Activated CD8-positive, alpha-beta memory T cell treated with anti-CD3 and anti-CD28 coated beads, Interleukin-2, amount 10 ng/mL, durations not matched to agents 7 days and 5 days (primary cell): Measurements from ENCODE around the gene SIRPD. TPM values are rescaled to one million over a fixed set of nuclear protein-coding genes. Genes with fewer than 3 reads are reported as not detected.
"Not testable (repeated sequence)": the region's sequence is repeated elsewhere in the genome, so short reads cannot be mapped to it uniquely, and the experiment has no call there.

Experiments used
- ATAC-seq: fragments of 150-1000 bp; cut with Tn5 transposase; one replicate; pipeline ENCODE4 v1.10.0; 2021; ENCODE audit warnings: moderate library complexity
- CTCF ChIA-PET: fragments of 350-600 bp; sonication (Branson Sonifier 250); formaldehyde crosslinking; loops from one replicate; lab custom pipeline; 2021; ENCODE audit warnings: antibody characterized with exemption; lab: Charles Lee
- DNase-seq: peaks from one replicate; pipeline ENCODE4 v3.0.0-alpha.2; 2020
- H3K27ac Mint-ChIP-seq: one replicate; pipeline ENCODE4 v1.8.0; 2021; ENCODE audit warnings: mild to moderate bottlenecking, mixed read lengths
- H3K27me3 Mint-ChIP-seq: one replicate; pipeline ENCODE4 v1.8.0; 2021; ENCODE audit warnings: mixed read lengths
- H3K36me3 Mint-ChIP-seq: one replicate; pipeline ENCODE4 v1.8.0; 2021; ENCODE audit warnings: mild to moderate bottlenecking, mixed read lengths
- H3K4me1 Mint-ChIP-seq: one replicate; pipeline ENCODE4 v1.8.0; 2021; ENCODE audit warnings: mixed read lengths
- H3K4me3 Mint-ChIP-seq: one replicate; pipeline ENCODE4 v1.8.0; 2021; ENCODE audit warnings: mild to moderate bottlenecking, moderate library complexity, mixed read lengths
- H3K9me3 Mint-ChIP-seq: one replicate; pipeline ENCODE4 v1.8.0; 2022; ENCODE audit warnings: low read depth, mixed read lengths
- total RNA-seq, 2 experiments: library from RNA; stranded (reverse); gene quantifications; one replicate each; pipeline ENCODE4 v1.2.3, GENCODE V29; 2021

Gene SIRPD
- under 1 TPM in 1 of 2 experiments, not detected in 1; 0.19 TPM for total RNA-seq

DNA sequence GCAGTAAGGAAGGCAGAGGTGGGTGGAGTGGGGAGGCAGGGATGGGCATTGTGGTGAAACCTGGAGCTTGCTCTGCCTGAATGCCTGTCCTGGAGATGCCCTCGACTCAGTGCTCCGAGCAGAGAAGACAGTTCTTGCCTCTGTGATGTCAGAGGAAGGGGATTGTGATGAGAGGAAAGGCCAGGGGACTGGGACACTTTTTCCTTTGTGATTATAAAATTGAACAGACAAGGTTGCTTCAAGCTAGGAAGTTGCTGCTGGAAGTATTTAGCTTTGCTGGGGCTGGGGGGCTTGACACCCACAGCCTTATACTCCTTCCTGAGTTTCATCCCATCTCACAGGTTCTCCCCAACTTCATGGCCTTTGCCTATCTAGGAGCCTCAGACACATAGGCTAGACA, at the start of gene SIRPD:
TSS of gene SIRPD (minus strand) at position 101 of the 400 bp plus-strand sequence. CDS start at position 49, 52 bp downstream.
- H3K9me3 Mint-ChIP-seq: peaks cover 4% of the 10 kb centered on the region
- peaks cover 2% of the 10 kb centered on the region for H3K4me1 Mint-ChIP-seq
- H3K27me3 Mint-ChIP-seq: no peaks in the 10 kb centered on the region
- CTCF ChIA-PET: interaction anchor here (3.1 kb wide), 1 partner anchor 176 kb away, joined by 16 read pairs; no protein-coding TSS in a partner anchor
- DNase-seq: no peak
- no peak for ATAC-seq
- H3K27ac Mint-ChIP-seq: no peak within 1 kb of the TSS
- H3K4me3 Mint-ChIP-seq: no peak within 1 kb of the TSS
- H3K36me3 Mint-ChIP-seq: peaks cover 7% of the 10 kb centered on the region

DNA sequence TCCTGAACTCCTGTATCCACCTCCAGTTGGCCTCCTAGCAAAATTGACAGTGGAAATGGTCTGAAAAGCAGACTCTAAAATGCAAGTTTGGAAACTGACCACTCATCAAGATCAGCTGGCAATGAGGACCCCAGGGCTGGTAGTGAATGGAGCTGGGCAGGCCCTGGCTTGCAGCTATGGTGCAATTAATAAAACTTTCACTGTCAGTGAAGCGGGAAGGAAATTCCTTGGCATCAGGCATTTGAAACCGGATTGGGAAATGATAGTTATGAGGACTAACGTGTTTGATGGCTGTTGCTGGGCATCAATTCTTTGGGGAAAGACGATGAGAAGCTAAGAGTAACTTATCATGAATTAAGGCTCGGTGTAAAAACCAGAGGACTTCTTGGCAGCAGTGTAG, 43.2 kb upstream of the SIRPD start:
- CTCF ChIA-PET: interaction anchor here (1.0 kb wide), 1 partner anchor 176 kb away, joined by 3 read pairs; no protein-coding TSS in a partner anchor
- H3K27me3 Mint-ChIP-seq: no peaks in the 10 kb centered on the region
- ATAC-seq (no peak), DNase-seq (no peak)
- H3K4me1 Mint-ChIP-seq: no peaks in the 10 kb centered on the region
- H3K27ac Mint-ChIP-seq: no peak overlapping the region
- no peak overlapping the region for H3K4me3 Mint-ChIP-seq
- H3K36me3 Mint-ChIP-seq: peaks cover 2% of the 10 kb centered on the region
- H3K9me3 Mint-ChIP-seq: no peaks in the 10 kb centered on the region

DNA sequence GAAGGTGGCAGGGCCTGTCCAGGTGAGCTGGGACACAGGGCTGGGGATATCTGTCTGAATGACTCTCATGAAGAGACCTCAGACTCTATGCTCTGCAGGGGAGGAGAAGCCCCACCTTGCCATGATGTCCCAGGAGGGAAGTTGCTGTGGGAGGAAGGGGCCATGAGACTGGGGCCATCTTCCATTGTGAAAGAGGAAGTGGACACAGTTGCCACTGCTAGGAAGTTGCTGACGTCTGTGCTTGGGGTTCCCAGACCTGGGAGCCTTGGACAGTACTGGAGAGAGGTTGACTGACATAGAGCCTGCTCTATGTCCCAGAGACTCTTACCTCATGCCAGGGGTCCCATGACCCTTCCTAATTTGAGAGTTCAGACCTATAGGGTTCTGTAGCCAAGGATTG, 37.8 kb upstream of the SIRPD start:
- DNase-seq (no peak), ATAC-seq (no peak)
- peaks cover 3% of the 10 kb centered on the region for H3K4me1 Mint-ChIP-seq
- H3K4me3 Mint-ChIP-seq: no peak overlapping the region
- no peak overlapping the region for H3K27ac Mint-ChIP-seq
- H3K27me3 Mint-ChIP-seq: no peaks in the 10 kb centered on the region
- H3K36me3 Mint-ChIP-seq: peaks cover 5% of the 10 kb centered on the region
- no peaks in the 10 kb centered on the region for H3K9me3 Mint-ChIP-seq
- CTCF ChIA-PET: no interaction called here

DNA sequence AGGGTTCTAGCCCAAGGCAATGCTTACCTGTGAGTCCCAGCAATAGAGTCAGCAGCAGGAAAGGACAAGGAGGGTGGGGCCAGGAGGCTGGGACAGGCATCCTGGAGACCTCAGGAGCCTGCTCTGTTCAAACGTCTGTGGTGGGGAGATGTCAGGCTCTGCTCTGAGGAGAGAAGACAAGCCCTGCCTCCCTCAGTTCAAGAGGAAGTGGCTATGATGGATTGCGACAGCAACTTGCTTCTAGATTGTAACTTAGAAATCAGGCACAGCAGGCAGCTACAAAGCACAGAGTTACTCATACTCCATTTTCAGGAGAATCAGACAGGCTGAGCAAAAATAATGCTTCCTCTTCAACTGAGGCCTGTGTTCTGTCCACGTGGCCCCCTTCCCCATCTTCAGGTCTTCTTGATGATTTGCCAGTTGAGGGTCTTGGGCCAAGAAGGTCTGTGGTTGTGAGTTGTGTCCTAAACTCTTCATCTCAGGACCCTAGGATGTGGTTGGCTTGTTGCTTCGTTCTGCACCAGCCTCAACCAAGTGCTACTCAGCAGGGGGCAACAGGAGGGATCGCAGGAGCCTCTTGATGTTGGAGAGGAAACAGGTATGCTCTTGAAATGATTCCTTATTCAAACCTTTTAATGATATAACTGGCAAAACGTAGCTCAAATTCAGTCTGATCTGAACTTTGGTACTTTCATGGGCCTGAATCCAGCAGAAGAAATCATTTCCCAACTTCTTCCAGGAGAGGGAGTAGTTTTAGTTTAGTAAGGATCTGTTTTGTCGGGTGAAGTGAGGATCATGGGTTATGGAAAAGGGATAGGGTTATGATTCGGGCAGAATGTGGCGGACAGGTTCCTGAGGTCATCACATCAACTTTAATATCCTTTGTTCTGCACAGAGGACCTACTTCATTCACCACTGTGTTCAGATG, 31.3 kb upstream of the SIRPD start:
- CTCF ChIA-PET: interaction anchor here (0.6 to 1.4 kb wide), 2 partner anchors 145 to 149 kb away, joined by 4 to 5 read pairs; no protein-coding TSS in a partner anchor
- peaks cover 26% of the 10 kb centered on the region for H3K4me1 Mint-ChIP-seq
- no peaks in the 10 kb centered on the region for H3K27me3 Mint-ChIP-seq
- peak overlapping the region; percentile 21 for H3K4me3 Mint-ChIP-seq
- peaks cover 9% of the 10 kb centered on the region for H3K36me3 Mint-ChIP-seq
- peak; percentile 60 for DNase-seq
- peak; percentile 93 for ATAC-seq
- H3K27ac Mint-ChIP-seq: peak overlapping the region; percentile 86
- H3K9me3 Mint-ChIP-seq: no peaks in the 10 kb centered on the region

DNA sequence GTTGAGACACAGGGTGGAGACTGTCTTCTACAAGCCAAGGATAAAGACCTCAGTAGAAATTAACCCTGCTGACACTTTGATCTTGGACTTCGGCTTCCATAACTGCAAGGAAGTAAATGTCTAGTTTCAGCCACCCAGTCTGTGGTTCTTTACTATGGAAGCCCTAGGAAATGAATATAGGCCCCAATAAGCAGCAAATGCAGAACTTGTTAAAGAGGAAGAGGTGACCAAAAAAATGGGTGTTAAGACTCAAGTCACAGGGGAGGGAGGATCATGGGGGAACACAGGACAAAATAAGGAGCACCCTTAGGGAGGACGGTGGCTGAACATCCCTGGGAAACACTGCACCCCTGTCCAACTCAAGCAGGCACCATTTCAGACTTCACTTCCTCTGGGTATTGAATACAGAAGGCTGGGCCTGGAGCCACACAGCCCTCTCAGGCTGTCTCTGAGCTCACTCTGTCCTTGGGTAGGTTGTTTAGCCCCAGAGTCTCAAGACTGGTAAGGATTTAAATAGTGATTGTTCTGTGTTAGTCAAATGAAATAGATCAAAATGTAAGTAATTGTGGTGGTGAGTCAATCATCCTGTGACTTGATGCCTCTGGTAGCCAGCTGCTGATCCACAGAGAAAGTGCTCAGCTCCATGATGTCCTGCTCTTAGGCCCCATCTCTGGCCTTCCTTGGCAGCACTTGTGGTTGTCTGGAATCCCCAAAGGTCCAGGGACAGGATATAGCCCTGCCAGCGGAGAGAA, 30.5 kb upstream of the SIRPD start:
- DNase-seq (no peak), ATAC-seq (peak; percentile 41)
- peak overlapping the region; percentile 86 for H3K27ac Mint-ChIP-seq
- H3K36me3 Mint-ChIP-seq: peaks cover 9% of the 10 kb centered on the region
- no peak overlapping the region for H3K4me3 Mint-ChIP-seq
- H3K27me3 Mint-ChIP-seq: no peaks in the 10 kb centered on the region
- CTCF ChIA-PET: interaction anchor here (1.3 to 1.5 kb wide), 3 partner anchors 146 to 189 kb away, joined by 3 to 5 read pairs (median 5); no protein-coding TSS in a partner anchor
- peaks cover 26% of the 10 kb centered on the region for H3K4me1 Mint-ChIP-seq
- H3K9me3 Mint-ChIP-seq: no peaks in the 10 kb centered on the region

DNA sequence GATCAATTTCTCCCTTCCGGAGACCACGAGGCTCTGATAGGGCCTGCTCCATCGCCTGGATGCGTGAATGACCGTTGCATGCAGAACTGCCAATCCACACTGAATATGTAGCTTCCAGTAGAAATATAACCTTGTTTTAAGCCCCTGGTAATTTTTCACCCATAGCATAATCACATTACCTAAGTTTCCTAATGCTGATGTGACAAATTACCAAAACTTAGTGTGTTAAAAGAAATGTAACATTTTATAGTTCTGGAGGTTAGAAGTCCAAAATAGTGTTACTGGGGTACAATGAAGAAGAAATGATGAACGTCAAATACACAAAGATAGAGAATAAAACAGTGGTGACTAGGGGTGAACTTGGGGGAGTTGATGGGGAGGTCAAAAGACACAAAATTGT, 22.0 kb upstream of the SIRPD start:
- CTCF ChIA-PET: interaction anchor here (2.5 kb wide), 1 partner anchor 198 kb away, joined by 6 read pairs; no protein-coding TSS in a partner anchor
- Mint-ChIP-seq H3K27me3 (no peaks in the 10 kb centered on the region), H3K4me3 (no peak overlapping the region), H3K27ac (no peak overlapping the region), H3K9me3 (no peaks in the 10 kb centered on the region), H3K4me1 (peaks cover 29% of the 10 kb centered on the region), H3K36me3 (peaks cover 2% of the 10 kb centered on the region)
- ATAC-seq (no peak), DNase-seq (no peak)

DNA sequence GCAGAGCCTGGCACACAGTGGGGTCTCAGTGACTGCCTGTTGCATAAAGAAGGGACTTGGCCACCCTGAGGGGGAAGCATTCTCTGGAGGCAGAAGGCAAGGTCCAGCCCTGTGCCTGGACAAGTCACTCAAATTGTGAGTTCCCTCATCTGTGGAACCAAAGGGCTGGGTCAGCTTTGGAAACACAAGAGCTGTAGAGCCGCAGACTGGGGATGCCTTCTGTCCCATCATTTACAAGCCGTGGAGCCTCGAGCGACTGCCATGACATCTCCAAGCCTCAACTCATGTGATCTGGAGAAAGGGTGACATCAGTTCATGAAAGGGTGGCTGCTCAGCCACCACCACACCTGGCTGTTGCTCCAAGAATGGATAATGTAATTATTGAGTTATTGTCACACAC, 20.4 kb upstream of the SIRPD start:
- CTCF ChIA-PET: interaction anchor here (1.7 kb wide), 1 partner anchor 199 kb away, joined by 4 read pairs; no protein-coding TSS in a partner anchor
- ATAC-seq: no peak
- DNase-seq: no peak
- no peaks in the 10 kb centered on the region for H3K27me3 Mint-ChIP-seq
- peak overlapping the region; percentile 47 for H3K27ac Mint-ChIP-seq
- H3K4me3 Mint-ChIP-seq: no peak overlapping the region
- no peaks in the 10 kb centered on the region for H3K36me3 Mint-ChIP-seq
- peaks cover 29% of the 10 kb centered on the region for H3K4me1 Mint-ChIP-seq
- no peaks in the 10 kb centered on the region for H3K9me3 Mint-ChIP-seq

DNA sequence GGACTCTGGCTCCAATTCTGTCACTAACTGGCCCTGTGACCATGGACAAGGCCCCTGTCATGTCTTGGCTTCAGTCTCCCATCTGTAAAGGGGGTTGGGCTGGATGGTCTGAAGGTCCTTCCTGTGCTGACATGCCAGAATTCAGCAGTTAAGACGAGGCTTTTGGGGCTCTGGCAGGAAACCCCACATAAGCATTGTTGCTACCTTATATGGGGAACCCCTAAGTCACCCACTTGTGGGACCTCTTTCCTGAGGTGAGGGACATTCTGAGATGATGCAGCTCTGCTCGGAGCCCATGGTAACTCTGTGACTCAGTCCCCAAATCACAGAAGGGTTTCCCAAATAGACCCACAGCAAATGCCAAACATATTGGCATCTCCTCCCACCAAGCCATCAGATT, 19.8 kb upstream of the SIRPD start:
- H3K36me3 Mint-ChIP-seq, H3K4me3 Mint-ChIP-seq, H3K9me3 Mint-ChIP-seq, H3K27me3 Mint-ChIP-seq: not testable (repeated sequence)
- peak; percentile 65 for DNase-seq
- peak overlapping the region; percentile 47 for H3K27ac Mint-ChIP-seq
- H3K4me1 Mint-ChIP-seq: peaks cover 29% of the 10 kb centered on the region
- peak; percentile 89 for ATAC-seq
- CTCF ChIA-PET: interaction anchor here (1.2 to 1.7 kb wide), 2 partner anchors 74 to 200 kb away, joined by 3 to 4 read pairs; no protein-coding TSS in a partner anchor

DNA sequence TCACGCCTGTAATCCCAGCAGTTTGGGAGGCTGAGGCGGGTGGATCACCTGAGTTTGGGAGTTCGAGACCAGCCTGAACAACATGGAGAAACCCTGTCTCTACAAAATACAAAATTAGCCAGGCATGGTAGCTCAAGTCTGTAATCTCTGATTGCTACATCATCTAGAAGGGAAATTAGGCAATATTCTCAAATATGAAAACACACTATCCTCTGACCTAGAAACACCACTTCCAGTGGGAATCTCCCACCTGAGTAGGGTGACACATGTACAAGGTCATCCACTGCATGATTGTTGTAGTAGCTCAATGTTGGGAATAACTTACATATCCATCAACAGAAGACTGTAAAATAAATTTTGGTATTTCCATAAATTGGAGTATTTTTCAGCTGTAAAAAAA, 19.1 kb upstream of the SIRPD start:
- ATAC-seq (no peak), DNase-seq (no peak)
- H3K27me3 Mint-ChIP-seq: no peaks in the 10 kb centered on the region
- peaks cover 29% of the 10 kb centered on the region for H3K4me1 Mint-ChIP-seq
- H3K9me3 Mint-ChIP-seq: no peaks in the 10 kb centered on the region
- CTCF ChIA-PET: interaction anchor here (1.2 to 1.7 kb wide), 2 partner anchors 73 to 201 kb away, joined by 3 to 4 read pairs; no protein-coding TSS in a partner anchor
- no peak overlapping the region for H3K27ac Mint-ChIP-seq
- no peaks in the 10 kb centered on the region for H3K36me3 Mint-ChIP-seq
- H3K4me3 Mint-ChIP-seq: no peak overlapping the region

DNA sequence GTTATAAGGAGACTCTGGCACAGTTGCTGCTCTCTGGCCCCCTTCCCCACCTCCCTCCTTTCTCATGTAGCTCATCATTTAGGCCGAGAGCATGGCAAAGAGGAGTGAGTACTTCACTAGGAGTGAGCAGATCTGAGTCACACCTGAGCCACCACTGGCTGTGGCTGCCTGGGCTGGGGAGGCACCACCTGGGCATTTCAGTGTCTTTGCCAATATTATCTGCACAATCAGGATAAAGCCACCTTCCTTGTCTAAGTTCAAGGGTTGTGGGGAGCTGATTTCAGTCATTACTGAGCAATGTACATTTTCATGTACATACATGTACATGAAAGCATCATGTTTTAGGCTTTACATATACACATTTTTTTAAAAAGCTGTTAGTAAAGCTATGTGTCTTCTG, 18.5 kb upstream of the SIRPD start:
- DNase-seq, ATAC-seq, H3K27ac Mint-ChIP-seq, H3K9me3 Mint-ChIP-seq, H3K4me3 Mint-ChIP-seq, H3K27me3 Mint-ChIP-seq, H3K36me3 Mint-ChIP-seq: not testable (repeated sequence)
- peaks cover 27% of the 10 kb centered on the region for H3K4me1 Mint-ChIP-seq
- CTCF ChIA-PET: interaction anchor here (1.2 kb wide), 1 partner anchor 72 kb away, joined by 3 read pairs; no protein-coding TSS in a partner anchor

DNA sequence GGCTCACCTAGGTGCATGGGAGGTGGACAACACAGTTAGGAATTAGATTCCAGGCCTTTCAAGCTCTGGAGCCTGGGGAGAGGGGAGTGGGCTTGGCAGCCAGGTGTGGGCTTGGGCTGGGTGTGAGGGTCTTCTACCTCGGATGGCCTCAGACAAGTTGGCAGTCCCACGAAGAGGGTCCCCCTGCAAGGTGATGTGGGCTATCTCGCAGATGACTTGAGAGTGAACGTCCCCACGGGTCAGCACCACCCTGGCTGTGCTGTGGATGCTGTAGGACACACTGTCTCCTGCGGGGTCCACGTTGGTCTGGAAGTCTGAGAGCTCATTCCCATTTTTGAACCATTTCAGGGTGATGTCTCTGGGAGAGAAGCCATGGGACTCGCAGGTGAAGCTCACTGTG, 14.1 kb upstream of the SIRPD start:
- CTCF ChIA-PET, H3K4me3 Mint-ChIP-seq, H3K36me3 Mint-ChIP-seq: not testable (repeated sequence)

DNA sequence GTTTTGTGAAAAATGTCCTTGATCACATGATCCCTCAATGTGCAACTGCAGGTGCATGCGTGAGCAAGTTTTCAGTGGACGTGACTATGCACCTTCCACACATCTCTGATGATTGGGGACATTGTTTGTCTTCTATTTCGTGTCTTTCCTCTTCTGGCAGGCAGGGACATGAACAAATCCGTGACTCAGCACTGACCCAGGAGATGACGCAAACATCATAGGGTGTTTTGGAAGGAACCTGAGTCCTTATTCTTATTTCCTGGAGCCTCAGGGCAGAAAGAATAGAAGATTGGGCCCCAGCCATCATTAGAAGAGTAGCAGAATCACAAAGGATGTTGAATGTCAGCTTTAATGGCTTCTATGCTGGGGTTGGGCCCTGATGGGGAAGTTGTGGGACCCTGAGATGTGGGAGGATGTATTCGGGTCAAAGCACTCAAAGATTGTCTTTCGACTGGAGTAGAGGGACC, 11.9 kb upstream of the SIRPD start:
- H3K27me3 Mint-ChIP-seq: no peaks in the 10 kb centered on the region
- ATAC-seq (no peak), DNase-seq (no peak)
- CTCF ChIA-PET: no interaction called here
- H3K9me3 Mint-ChIP-seq: no peaks in the 10 kb centered on the region
- no peak overlapping the region for H3K4me3 Mint-ChIP-seq
- peaks cover 3% of the 10 kb centered on the region for H3K36me3 Mint-ChIP-seq
- no peak overlapping the region for H3K27ac Mint-ChIP-seq
- H3K4me1 Mint-ChIP-seq: no peaks in the 10 kb centered on the region

More for the DNA sequence above, 14.1 kb upstream of the SIRPD start:
- H3K9me3 Mint-ChIP-seq, H3K4me1 Mint-ChIP-seq, DNase-seq, H3K27ac Mint-ChIP-seq, H3K27me3 Mint-ChIP-seq, ATAC-seq: not testable (repeated sequence)

DNA sequence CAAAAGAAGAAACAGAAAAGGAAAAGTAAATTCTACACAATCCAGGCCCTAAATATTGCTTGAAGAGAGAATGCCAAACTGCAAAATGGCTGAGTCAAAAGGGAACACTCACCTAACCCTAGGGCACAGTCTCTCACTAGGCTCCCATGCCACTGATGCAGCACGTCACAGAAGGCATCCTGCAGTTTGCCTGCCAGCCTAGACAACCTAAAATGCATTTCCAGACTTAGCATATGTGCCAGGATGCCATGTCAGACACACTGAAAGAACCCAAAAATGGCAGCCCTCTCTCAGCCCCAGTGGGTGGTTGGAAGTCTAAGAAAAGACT, 10.6 kb upstream of the SIRPD start:
- no peaks in the 10 kb centered on the region for H3K4me1 Mint-ChIP-seq
- CTCF ChIA-PET: no interaction called here
- H3K27me3 Mint-ChIP-seq: no peaks in the 10 kb centered on the region
- peaks cover 7% of the 10 kb centered on the region for H3K36me3 Mint-ChIP-seq
- H3K9me3 Mint-ChIP-seq: peaks cover 3% of the 10 kb centered on the region
- DNase-seq: no peak
- no peak overlapping the region for H3K4me3 Mint-ChIP-seq
- ATAC-seq: no peak
- no peak overlapping the region for H3K27ac Mint-ChIP-seq
